Measurements from ENCODE around the gene ST6GAL1.

- TF ChIP-seq EZH2 (IDR thresholded peaks at IDR 0.05): no peak
- TF ChIP-seq POLR2A (IDR thresholded peaks at IDR 0.05; ENCODE audit: borderline replicate concordance, extremely low read depth, insufficient read depth, insufficient read length): no peak
- TF ChIP-seq CTCF (IDR thresholded peaks at IDR 0.05 in 2 of 3, conservative IDR thresholded peaks at IDR 0.05 in 1 of 3; ENCODE audit: borderline replicate concordance in 1 of 3, insufficient read depth in 1 of 3, low read depth in 2 of 3, low read length in 2 of 3): no peak
- TF ChIP-seq ZBTB33 (IDR thresholded peaks at IDR 0.05; ENCODE audit: extremely low read depth, insufficient replicate concordance, low read length): no peak
Observed at GRCh38 chr3:186973702-186974101, 43.4 kb downstream of the ST6GAL1 start.

Measured in HCT116 (cell line).